Right kidney (tissue), 1 donor: Measurements from ENCODE around the gene TNIP1.

ENCODE experiments used
- DNase-seq: peaks from one replicate; pipeline ENCODE4 v3.0.0-alpha.2; 2016

The TNIP1 gene

GRCh38 chr5:151001436-151001835 is 79.4 kb downstream of the TNIP1 start:
- DNase-seq = no peak

GRCh38 chr5:150999704-151000442 is 81.0 kb downstream of the TNIP1 start:
- no peak for DNase-seq

GRCh38 chr5:150993826-150994412 is 86.9 kb downstream of the TNIP1 start:
- DNase-seq = no peak

- DNase-seq = no peak
Measured at GRCh38 chr5:150993422-150993821, 87.4 kb downstream of the TNIP1 start.

GRCh38 chr5:150992705-150993104 is 88.1 kb downstream of the TNIP1 start:
- no peak for DNase-seq

- DNase-seq = no peak
Measured at GRCh38 chr5:150989695-150990094, 91.1 kb downstream of the TNIP1 start.

- no peak for DNase-seq
Measured at GRCh38 chr5:150987746-150988145, 93.1 kb downstream of the TNIP1 start.
